ENCODE results near the gene PVRIG.
"Not testable (repeated sequence)": the region's sequence is repeated elsewhere in the genome, so short reads cannot be mapped to it uniquely, and the experiment has no call there.

Gene PVRIG

DNA sequence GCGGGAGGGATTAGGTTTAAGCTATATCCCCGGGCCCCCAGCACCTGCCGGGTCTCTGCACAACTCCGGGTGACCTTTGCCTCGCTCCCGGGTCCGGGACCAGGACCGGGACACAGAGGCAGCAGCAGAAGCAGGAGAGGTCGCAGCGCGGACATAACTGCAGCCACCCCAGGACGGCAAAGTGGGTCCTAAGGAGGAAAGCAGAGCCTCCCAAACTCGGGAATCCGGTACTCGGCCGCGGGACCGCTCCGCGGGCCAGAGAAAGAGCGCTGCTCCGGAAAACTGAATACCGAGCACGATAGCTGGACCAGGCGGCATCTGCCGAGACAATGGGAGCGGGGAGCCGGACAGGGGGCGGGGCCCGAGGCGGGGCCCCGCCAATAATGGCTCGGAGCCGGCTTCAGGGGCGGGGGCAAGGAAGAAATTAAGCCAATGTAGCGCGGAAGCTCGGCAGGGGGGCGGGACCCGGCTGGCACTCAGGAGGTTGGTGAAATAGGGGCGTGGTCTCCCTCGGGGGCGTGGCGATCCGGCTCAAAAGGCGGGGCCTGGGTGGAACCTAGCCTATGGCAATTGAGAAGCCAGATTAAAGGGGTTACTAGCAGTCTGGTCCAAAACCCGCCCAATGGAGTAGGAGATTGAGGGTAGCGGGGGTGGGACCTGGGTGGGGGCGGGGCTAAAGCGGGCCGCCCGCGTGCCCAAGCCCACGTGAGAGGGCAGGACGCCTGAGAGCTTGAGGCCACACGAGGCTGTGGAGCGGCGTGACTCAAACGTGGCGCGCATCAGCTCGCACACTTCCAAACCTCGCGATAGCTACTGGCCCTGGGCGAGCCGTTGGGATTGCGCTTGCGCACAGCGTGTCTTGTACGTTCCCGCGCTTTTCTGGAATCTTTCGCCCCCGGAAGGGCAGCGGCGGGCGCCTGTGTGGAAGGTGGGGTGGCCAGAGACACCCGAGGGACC is 42.4 kb upstream of the PVRIG start, which contains the start of the genes GPC2 and STAG3:
Gene GPC2, minus strand, starts transcription at position 337 of the 957 bp plus-strand sequence. Its CDS starts 182 bp downstream, at position 155.
Gene STAG3, plus strand, starts transcription at position 874 of the 957 bp plus-strand sequence. CDS start 2,639 bp downstream, outside the sequence.
- H3K9me3 ChIP-seq (ENCODE audit: insufficient read depth, low read depth, low read length) = peaks cover 4% of the 10 kb centered on the region
- H3K14ac ChIP-seq (ENCODE audit: low read length) = peak within 1 kb of the TSS; percentile 56
- H4K12ac ChIP-seq (ENCODE audit: low read depth, low read length) = peak within 1 kb of the TSS; percentile 86
- peak within 1 kb of the TSS; percentile 74 for H2BK120ac ChIP-seq (ENCODE audit: insufficient read depth, low read length, poor library complexity)
- H3K79me2 ChIP-seq (ENCODE audit: control insufficient read depth, insufficient read depth, low read length, poor library complexity) = peaks cover 2% of the 10 kb centered on the region
- peak within 1 kb of the TSS; percentile 77 for H3K9ac ChIP-seq (ENCODE audit: low read length)
- H2BK5ac ChIP-seq (ENCODE audit: low read depth, low read length, poor library complexity) = peak within 1 kb of the TSS; percentile 27
- peak within 1 kb of the TSS; percentile 97 for H3K4me2 ChIP-seq (ENCODE audit: low read length)
- peaks cover 5% of the 10 kb centered on the region for H3K27me3 ChIP-seq (ENCODE audit: insufficient read depth, low read length)
- no CpG with 5 or more reads among the region's 78 CpGs for WGBS (ENCODE audit: extremely low coverage, insufficient coverage, insufficient read length)
- peaks cover 3% of the 10 kb centered on the region for H3K79me1 ChIP-seq (ENCODE audit: low read length)
- peak; percentile 97 to 98 for DNase-seq
- peak within 1 kb of the TSS; percentile 62 for H3K4ac ChIP-seq (ENCODE audit: low read depth, low read length)
- no peak within 1 kb of the TSS for H2AK5ac ChIP-seq (ENCODE audit: low read length)
- no peaks in the 10 kb centered on the region for H3K36me3 ChIP-seq (ENCODE audit: control insufficient read depth in 1 of 2, insufficient read depth in 2 of 2, low read length in 2 of 2)
- no peak within 1 kb of the TSS for H3K27ac ChIP-seq (ENCODE audit: low read depth, low read length)
- H3K4me3 ChIP-seq (ENCODE audit: low read depth, low read length) = peak within 1 kb of the TSS; percentile 78
- H3K18ac ChIP-seq (ENCODE audit: low read length) = peak within 1 kb of the TSS; percentile 67
- H3K23ac ChIP-seq (ENCODE audit: low read length) = no peak within 1 kb of the TSS
- H3K4me1 ChIP-seq (ENCODE audit: control insufficient read depth in 1 of 2, insufficient read depth in 2 of 2, low read length in 2 of 2) = peaks cover 2 to 3% of the 10 kb centered on the region in 2 experiments
- peak within 1 kb of the TSS; percentile 94 for H2AFZ ChIP-seq (ENCODE audit: insufficient read depth, low read length, poor library complexity)
- H2BK12ac ChIP-seq (ENCODE audit: low read length) = no peak within 1 kb of the TSS
- peak within 1 kb of the TSS; percentile 78 for H4K91ac ChIP-seq (ENCODE audit: low read depth, low read length)
- H4K8ac ChIP-seq (ENCODE audit: low read depth, low read length) = peak within 1 kb of the TSS; percentile 86

GRCh38 chr7:100180084-100180483 is 39.7 kb upstream of the PVRIG start:
- not testable (repeated sequence) for H2AK5ac ChIP-seq (ENCODE audit: low read length); H2BK5ac ChIP-seq (ENCODE audit: low read depth, low read length, poor library complexity); H4K12ac ChIP-seq (ENCODE audit: low read depth, low read length); H3K79me2 ChIP-seq (ENCODE audit: control insufficient read depth, insufficient read depth, low read length, poor library complexity); H3K18ac ChIP-seq (ENCODE audit: low read length); H3K4me1 ChIP-seq (ENCODE audit: control insufficient read depth in 1 of 2, insufficient read depth in 2 of 2, low read length in 2 of 2); H3K4me2 ChIP-seq (ENCODE audit: low read length); H3K27ac ChIP-seq (ENCODE audit: low read depth, low read length); DNase-seq; H3K23ac ChIP-seq (ENCODE audit: low read length); H3K79me1 ChIP-seq (ENCODE audit: low read length); H4K91ac ChIP-seq (ENCODE audit: low read depth, low read length); H3K9me3 ChIP-seq (ENCODE audit: insufficient read depth, low read depth, low read length); H3K4me3 ChIP-seq (ENCODE audit: low read depth, low read length); H4K8ac ChIP-seq (ENCODE audit: low read depth, low read length); H3K9ac ChIP-seq (ENCODE audit: low read length); H2BK12ac ChIP-seq (ENCODE audit: low read length); H3K14ac ChIP-seq (ENCODE audit: low read length); H2BK120ac ChIP-seq (ENCODE audit: insufficient read depth, low read length, poor library complexity); H3K36me3 ChIP-seq (ENCODE audit: control insufficient read depth in 1 of 2, insufficient read depth in 2 of 2, low read length in 2 of 2); H2AFZ ChIP-seq (ENCODE audit: insufficient read depth, low read length, poor library complexity); H3K4ac ChIP-seq (ENCODE audit: low read depth, low read length); H3K27me3 ChIP-seq (ENCODE audit: insufficient read depth, low read length)
- WGBS (ENCODE audit: extremely low coverage, insufficient coverage, insufficient read length) = no CpG with 5 or more reads among the region's 3 CpGs

- H3K18ac ChIP-seq (ENCODE audit: low read length); H3K4ac ChIP-seq (ENCODE audit: low read depth, low read length); H3K4me3 ChIP-seq (ENCODE audit: low read depth, low read length); H4K12ac ChIP-seq (ENCODE audit: low read depth, low read length); H3K36me3 ChIP-seq (ENCODE audit: control insufficient read depth in 1 of 2, insufficient read depth in 2 of 2, low read length in 2 of 2); H3K14ac ChIP-seq (ENCODE audit: low read length); H4K91ac ChIP-seq (ENCODE audit: low read depth, low read length); H3K4me2 ChIP-seq (ENCODE audit: low read length); H3K9me3 ChIP-seq (ENCODE audit: insufficient read depth, low read depth, low read length); H3K9ac ChIP-seq (ENCODE audit: low read length); H3K27me3 ChIP-seq (ENCODE audit: insufficient read depth, low read length); H4K8ac ChIP-seq (ENCODE audit: low read depth, low read length); H3K23ac ChIP-seq (ENCODE audit: low read length); H2BK120ac ChIP-seq (ENCODE audit: insufficient read depth, low read length, poor library complexity); H3K79me2 ChIP-seq (ENCODE audit: control insufficient read depth, insufficient read depth, low read length, poor library complexity); H3K79me1 ChIP-seq (ENCODE audit: low read length); H2AFZ ChIP-seq (ENCODE audit: insufficient read depth, low read length, poor library complexity); H2BK5ac ChIP-seq (ENCODE audit: low read depth, low read length, poor library complexity); H3K4me1 ChIP-seq (ENCODE audit: control insufficient read depth in 1 of 2, insufficient read depth in 2 of 2, low read length in 2 of 2); H2AK5ac ChIP-seq (ENCODE audit: low read length); H3K27ac ChIP-seq (ENCODE audit: low read depth, low read length); DNase-seq; H2BK12ac ChIP-seq (ENCODE audit: low read length): not testable (repeated sequence)
- WGBS (ENCODE audit: extremely low coverage, insufficient coverage, insufficient read length) = no CpG with 5 or more reads among the region's 6 CpGs
Observed at GRCh38 chr7:100182616-100183015, 37.1 kb upstream of the PVRIG start.

DNA sequence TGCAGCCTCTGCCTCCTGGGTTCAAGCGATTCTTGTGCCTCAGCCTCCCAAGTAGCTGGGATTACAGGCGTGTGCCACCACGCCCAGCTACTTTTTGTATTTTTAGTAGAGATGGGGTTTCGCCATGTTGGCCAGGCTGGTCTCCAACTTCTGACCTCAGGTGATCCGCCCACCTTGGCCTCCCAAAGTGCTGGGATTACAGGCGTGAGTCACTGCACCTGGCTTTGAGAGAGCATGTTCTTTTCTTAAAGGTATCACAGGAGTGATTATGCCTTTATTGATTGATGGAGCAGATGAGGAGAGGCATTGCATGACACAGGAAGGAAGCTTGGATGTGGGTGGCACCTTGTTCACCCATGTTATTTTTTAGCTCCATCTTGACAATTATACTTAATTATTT is 36.7 kb upstream of the PVRIG start:
- H3K36me3 ChIP-seq (ENCODE audit: control insufficient read depth in 1 of 2, insufficient read depth in 2 of 2, low read length in 2 of 2); H3K9ac ChIP-seq (ENCODE audit: low read length); H4K8ac ChIP-seq (ENCODE audit: low read depth, low read length); H3K18ac ChIP-seq (ENCODE audit: low read length); H2BK120ac ChIP-seq (ENCODE audit: insufficient read depth, low read length, poor library complexity); H4K91ac ChIP-seq (ENCODE audit: low read depth, low read length); H3K27me3 ChIP-seq (ENCODE audit: insufficient read depth, low read length); H3K79me2 ChIP-seq (ENCODE audit: control insufficient read depth, insufficient read depth, low read length, poor library complexity); H3K23ac ChIP-seq (ENCODE audit: low read length); H4K12ac ChIP-seq (ENCODE audit: low read depth, low read length); DNase-seq; H3K9me3 ChIP-seq (ENCODE audit: insufficient read depth, low read depth, low read length); H3K14ac ChIP-seq (ENCODE audit: low read length); H3K4me3 ChIP-seq (ENCODE audit: low read depth, low read length); H3K79me1 ChIP-seq (ENCODE audit: low read length); H3K4me2 ChIP-seq (ENCODE audit: low read length); H3K4ac ChIP-seq (ENCODE audit: low read depth, low read length); H2BK5ac ChIP-seq (ENCODE audit: low read depth, low read length, poor library complexity); H3K27ac ChIP-seq (ENCODE audit: low read depth, low read length); H2BK12ac ChIP-seq (ENCODE audit: low read length); H2AFZ ChIP-seq (ENCODE audit: insufficient read depth, low read length, poor library complexity); H2AK5ac ChIP-seq (ENCODE audit: low read length); H3K4me1 ChIP-seq (ENCODE audit: control insufficient read depth in 1 of 2, insufficient read depth in 2 of 2, low read length in 2 of 2): not testable (repeated sequence)
- WGBS (ENCODE audit: extremely low coverage, insufficient coverage, insufficient read length) = no CpG with 5 or more reads among the region's 6 CpGs
